CD4-positive, alpha-beta T cell treated with Interleukin-10 for 1 hour (primary cell): Measurements from ENCODE around the gene CLTCL1.

Experiments
- DNase-seq: peaks from one replicate; pipeline ENCODE4 v3.0.0-alpha.2; 2020

CLTCL1 gene

DNA sequence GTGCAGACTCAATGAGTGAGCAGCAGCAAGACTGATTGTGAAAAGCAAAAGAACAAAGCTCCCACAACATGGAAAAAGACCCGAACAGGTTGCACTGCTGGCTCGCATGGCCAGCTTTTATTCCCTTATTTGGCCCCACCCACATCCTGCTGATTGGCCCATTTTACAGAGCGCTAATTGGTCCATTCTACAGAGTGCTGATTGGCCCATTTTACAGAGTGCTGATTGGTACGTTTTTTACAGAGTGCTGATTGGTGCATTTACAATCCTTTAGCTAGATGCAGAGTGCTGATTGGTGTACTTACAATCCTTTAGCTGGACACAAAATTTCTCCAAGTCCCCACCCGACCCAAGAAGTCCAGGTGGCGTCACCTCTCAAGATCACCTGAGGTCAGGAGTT is 97.6 kb downstream of the CLTCL1 start:
- no peak for DNase-seq

GRCh38 chr22:19187716-19188563 is 103.6 kb downstream of the CLTCL1 start:
- DNase-seq, result no peak

GRCh38 chr22:19184276-19184997 is 107.1 kb downstream of the CLTCL1 start:
- no peak for DNase-seq

GRCh38 chr22:19183216-19183615 is 108.3 kb downstream of the CLTCL1 start:
- no peak for DNase-seq

DNA sequence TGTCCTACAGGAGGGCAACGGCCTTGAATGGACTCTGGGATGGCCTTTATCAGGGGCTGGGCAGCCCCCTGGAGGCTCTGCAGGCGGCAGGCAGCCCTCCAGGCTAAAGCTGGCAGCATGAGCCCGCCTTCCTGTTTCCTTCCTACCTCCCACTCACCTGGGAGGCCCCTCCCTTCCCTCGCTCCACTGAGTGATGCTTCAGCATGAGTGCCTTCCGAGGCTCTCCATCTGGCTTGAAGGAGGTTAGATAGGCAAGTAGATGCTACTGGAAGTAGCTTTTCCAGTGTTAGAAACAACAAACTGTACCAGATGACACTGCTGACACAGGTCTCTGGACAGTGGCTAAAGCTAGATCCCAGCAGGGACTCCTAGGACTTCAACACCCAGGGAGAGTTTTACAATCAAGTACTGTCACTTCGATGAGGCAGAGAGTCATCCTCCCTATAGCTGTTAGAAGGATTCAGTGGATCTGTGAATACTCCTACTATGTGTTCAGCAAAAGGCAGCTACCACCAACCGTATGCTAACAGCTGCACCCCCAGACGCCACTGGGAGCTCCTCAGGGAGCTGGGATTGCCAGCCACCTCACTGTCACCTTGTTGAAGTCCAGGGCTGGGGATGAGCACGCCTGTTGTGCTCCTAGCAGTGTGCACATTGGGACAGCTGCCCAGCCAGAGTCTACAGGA is 108.9 kb downstream of the CLTCL1 start:
- no peak for DNase-seq

DNA sequence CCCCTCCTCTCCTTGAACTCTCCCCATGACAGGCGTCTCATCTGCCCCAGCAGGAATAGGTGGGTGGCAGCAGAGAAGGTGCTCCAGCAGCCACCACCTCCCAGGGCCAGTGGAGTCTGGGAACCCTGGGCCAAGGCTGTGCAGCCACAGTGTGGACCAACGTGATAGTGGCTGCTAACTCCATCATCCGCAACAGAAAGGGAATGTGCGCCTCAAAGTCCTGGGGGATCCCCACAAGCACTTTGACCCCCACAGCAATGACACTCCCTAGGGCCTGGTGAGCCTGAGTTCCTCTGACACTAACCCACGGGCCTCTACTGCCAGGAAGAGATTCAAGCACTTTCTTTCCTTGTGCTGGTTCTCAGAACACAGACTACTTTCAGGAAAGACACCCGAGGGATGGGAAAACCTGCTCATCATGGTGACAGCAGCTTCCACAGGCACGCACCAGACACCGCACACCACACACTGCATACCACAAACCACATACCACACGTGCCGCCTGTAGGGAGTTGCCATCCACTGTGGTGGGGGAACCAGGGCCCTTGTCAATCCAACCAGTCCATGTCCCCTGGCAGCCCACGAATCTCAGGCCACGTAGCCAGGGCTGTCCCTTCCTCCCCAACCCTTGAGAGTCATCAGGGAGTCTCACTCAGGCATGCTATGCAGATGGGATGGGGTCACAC is 109.6 kb downstream of the CLTCL1 start:
- DNase-seq, result no peak

GRCh38 chr22:19180740-19181410 is 110.6 kb downstream of the CLTCL1 start:
- no peak for DNase-seq

DNA sequence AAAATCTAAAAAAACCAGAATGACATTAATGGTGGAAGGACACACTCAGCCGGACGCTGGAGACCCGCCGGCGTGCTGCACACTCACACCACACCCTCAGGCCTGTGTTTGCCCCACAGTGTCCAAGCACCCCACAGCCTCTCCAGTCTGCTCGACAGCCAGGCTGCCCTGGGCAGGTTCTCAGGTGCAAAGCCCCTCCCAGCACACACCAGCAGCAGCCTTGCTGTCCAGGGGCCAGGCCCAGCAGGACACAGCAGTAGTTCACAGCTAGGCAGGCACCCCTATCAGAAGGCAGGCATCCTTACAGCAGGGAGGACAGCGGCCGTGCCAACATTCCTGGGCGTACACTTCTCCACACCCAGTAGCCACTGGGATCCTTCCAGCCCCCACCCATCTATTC is 111.3 kb downstream of the CLTCL1 start:
- DNase-seq, result no peak

GRCh38 chr22:19179497-19180048 is 111.9 kb downstream of the CLTCL1 start:
- DNase-seq, result peak; percentile 59

- DNase-seq, result peak; percentile 88
These were observed 112.6 kb downstream of the CLTCL1 start, which contains the start of gene SLC25A1 for GRCh38 chr22:19178657-19179496. SLC25A1 (minus strand) TSS chr22:19178736; CDS start chr22:19178673, 63 bp downstream.

GRCh38 chr22:19178065-19178656 is 113.4 kb downstream of the CLTCL1 start:
- peak; percentile 62 for DNase-seq

- no peak for DNase-seq
These were observed 114.1 kb downstream of the CLTCL1 start for GRCh38 chr22:19177164-19178064.

DNA sequence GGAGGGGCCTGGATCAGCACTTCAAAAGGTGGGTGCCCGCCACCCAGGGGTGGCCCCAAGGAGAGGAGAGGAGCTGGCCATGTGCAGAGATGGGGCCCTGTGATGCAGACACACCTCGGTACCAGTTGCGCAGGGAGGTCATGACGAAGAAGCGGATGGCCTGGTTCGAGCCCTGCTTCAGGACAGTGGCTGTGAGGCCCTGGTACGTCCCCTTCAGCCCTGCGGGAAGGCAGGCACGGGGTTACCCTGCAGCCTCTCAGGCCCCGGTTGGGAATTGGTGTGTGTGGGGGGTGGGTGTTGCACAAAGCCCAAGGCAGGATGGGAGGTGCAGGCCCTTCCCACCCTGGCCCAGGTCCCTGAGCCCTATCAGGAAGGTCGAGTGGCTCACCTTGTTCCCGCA is 114.8 kb downstream of the CLTCL1 start:
- no peak for DNase-seq

- DNase-seq, result no peak
These were observed 115.3 kb downstream of the CLTCL1 start for GRCh38 chr22:19176175-19176643.

GRCh38 chr22:19175602-19176174 is 115.8 kb downstream of the CLTCL1 start:
- DNase-seq, result no peak

- no peak for DNase-seq
These were observed 116.4 kb downstream of the CLTCL1 start for GRCh38 chr22:19175026-19175601.

DNA sequence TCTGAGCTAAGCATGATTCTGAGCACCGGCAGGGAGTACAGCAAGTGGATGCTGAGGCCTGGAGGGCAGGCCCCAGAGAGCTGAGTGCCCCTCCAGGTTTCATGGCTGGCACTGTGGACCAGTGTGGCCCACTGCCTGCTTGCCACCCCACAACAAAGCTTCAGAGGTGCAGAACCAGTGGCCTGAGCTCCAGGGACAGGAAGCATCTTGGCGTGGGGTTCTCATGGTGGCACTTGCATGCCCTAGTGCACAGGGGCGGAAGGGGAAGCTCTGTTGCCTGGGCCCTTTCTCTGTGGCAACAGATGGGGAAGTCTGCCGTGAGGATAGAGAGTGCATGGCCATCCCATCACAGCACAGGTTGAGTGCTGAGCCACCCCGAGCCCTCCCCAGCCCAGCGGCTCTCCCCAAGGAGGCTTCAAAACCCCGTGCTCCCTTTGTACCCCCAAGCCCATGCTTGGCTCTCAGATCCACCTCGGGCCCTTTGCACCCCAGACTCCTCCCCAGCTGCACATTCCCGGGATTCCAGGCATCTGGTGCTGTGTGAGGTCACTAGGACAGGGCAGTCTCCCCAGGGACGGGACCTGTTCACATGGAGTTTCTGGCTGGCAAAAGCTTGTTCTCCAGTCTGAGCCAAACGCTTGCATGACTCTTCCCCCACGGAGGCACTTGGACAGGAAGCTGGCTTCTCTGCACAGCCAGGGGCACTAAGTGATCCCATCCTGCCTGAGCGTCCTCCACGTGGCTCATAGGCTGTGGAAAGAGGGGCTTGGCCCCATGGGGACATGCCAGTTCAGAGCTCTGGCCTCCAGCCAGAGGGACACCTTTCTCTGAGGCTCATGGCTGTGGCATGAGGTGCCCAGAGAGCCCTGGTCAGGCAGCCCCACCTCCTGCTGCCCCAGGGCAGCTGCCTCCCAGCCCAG is 117.2 kb downstream of the CLTCL1 start:
- DNase-seq, result no peak
